B cell (primary cell): Measurements from ENCODE around the gene WDR5. TPM values are rescaled to one million over a fixed set of nuclear protein-coding genes. Genes with fewer than 3 reads are reported as not detected.

ENCODE experiments used
- ATAC-seq: fragments of 200-7000 bp; cut with Tn5 transposase; one replicate; pipeline ENCODE4 v1.10.0; 2021; ENCODE audit warnings: low read depth, mild to moderate bottlenecking, moderate number of reproducible peaks, moderate library complexity
- CTCF ChIA-PET: fragments of 350-600 bp; sonication (Branson Sonifier 250); formaldehyde crosslinking; loops from one replicate; lab custom pipeline; 2021; ENCODE audit warnings: antibody characterized with exemption, inconsistent platforms; lab: Charles Lee
- POLR2A ChIA-PET: fragments of 350-600 bp; sonication (Branson Sonifier 250); formaldehyde crosslinking; loops from one replicate; lab custom pipeline; 2021; ENCODE audit warnings: antibody characterized with exemption; lab: Charles Lee
- DNase-seq: peaks from one replicate; pipeline ENCODE4 v3.0.0; 2013
- H2AFZ ChIP-seq: 2 replicates; pipeline ENCODE4 v1.6.1; 2012; ENCODE audit warnings: mild to moderate bottlenecking, low read depth, low read length; ENCODE audit not compliant: insufficient read depth, poor library complexity, severe bottlenecking
- H3K27ac ChIP-seq, 2 donors: 1 replicate in 1 of 2; 2 replicates in 1 of 2; pipeline ENCODE4 v1.5.1; 2012 to 2013; ENCODE audit warnings: low read length in 2 of 2, mild to moderate bottlenecking in 2 of 2, moderate library complexity in 1 of 2
- H3K27me3 ChIP-seq, 4 experiments: fragments of 200-600 bp in 1 of 4; sonication (generic) in 1 of 4; replicated peaks in 1 of 4; 1 replicate in 2 of 4; 2 replicates in 2 of 4; pipeline versions ENCODE4 v1.6.1 to v1.7.0; 2013 to 2016; ENCODE audit warnings: low read length in 3 of 4, mild to moderate bottlenecking in 2 of 4, mixed read lengths in 1 of 4, moderate library complexity in 1 of 4; ENCODE audit not compliant: insufficient read depth in 4 of 4, control insufficient read depth in 3 of 4; ENCODE audit errors: control extremely low read depth in 1 of 4
- H3K36me3 ChIP-seq, 2 experiments: replicated peaks in 1 of 2; 1 replicate in 1 of 2; 2 replicates in 1 of 2; pipeline versions ENCODE4 v1.6.1 to v1.7.1; 2013; ENCODE audit warnings: low read length in 1 of 2; ENCODE audit not compliant: insufficient read depth in 2 of 2, control insufficient read depth in 1 of 2; ENCODE audit errors: control extremely low read depth in 1 of 2, extremely low read depth in 1 of 2
- H3K4me1 ChIP-seq, 2 donors: fragments of 200-600 bp in 1 of 2; sonication (generic) in 1 of 2; 1 replicate in 1 of 2; 2 replicates in 1 of 2; pipeline versions ENCODE4 v1.5.1 to v1.6.1; 2013 to 2017; ENCODE audit warnings: low read length in 2 of 2; ENCODE audit not compliant: control insufficient read depth in 2 of 2, insufficient read depth in 2 of 2
- H3K4me2 ChIP-seq: replicated peaks from 2 replicates; pipeline ENCODE3; 2012; ENCODE audit warnings: mild to moderate bottlenecking, low read depth, low read length; ENCODE audit not compliant: poor library complexity, severe bottlenecking
- H3K4me3 ChIP-seq, 5 experiments: fragments of 200-600 bp in 1 of 5; sonication (generic) in 1 of 5; 1 replicate in 3 of 5; 2 replicates in 2 of 5; pipeline versions ENCODE4 v1.5.1 to v1.7.0; 2011 to 2016; ENCODE audit warnings: low read length in 4 of 5, mild to moderate bottlenecking in 4 of 5, low read depth in 2 of 5, control low read depth in 1 of 5, moderate library complexity in 1 of 5; ENCODE audit not compliant: insufficient read depth in 1 of 5; ENCODE audit errors: control extremely low read depth in 1 of 5, extremely low read depth in 1 of 5
- H3K79me2 ChIP-seq: fragments of 200-600 bp; sonication (generic); one replicate; pipeline ENCODE4 v1.6.0; 2016; ENCODE audit warnings: low read length; ENCODE audit not compliant: control insufficient read depth, insufficient read depth
- H3K9ac ChIP-seq: fragments of 200-600 bp; sonication (generic); 2 replicates; pipeline ENCODE4 v1.6.1; 2017; ENCODE audit warnings: mild to moderate bottlenecking, low read length, moderate library complexity
- H3K9me3 ChIP-seq, 3 donors: one replicate each; pipeline versions ENCODE4 v1.6.1 to v1.7.1; 2013; ENCODE audit warnings: low read length in 2 of 3; ENCODE audit not compliant: control insufficient read depth in 2 of 3, insufficient read depth in 1 of 3; ENCODE audit errors: control extremely low read depth in 1 of 3
- H4K20me1 ChIP-seq: 2 replicates; pipeline ENCODE4 v1.6.0; 2012; ENCODE audit warnings: mild to moderate bottlenecking, low read length; ENCODE audit not compliant: insufficient read depth, control insufficient read depth, poor library complexity, severe bottlenecking
- H3K27ac Mint-ChIP-seq: one replicate; pipeline ENCODE4 v1.8.0; 2021; ENCODE audit warnings: mixed read lengths
- H3K27me3 Mint-ChIP-seq: one replicate; pipeline ENCODE4 v1.8.0; 2021; ENCODE audit warnings: mixed read lengths
- H3K4me1 Mint-ChIP-seq: one replicate; pipeline ENCODE4 v1.8.0; 2021; ENCODE audit warnings: mixed read lengths
- H3K4me3 Mint-ChIP-seq: one replicate; pipeline ENCODE4 v1.8.0; 2021; ENCODE audit warnings: mixed read lengths
- H3K9me3 Mint-ChIP-seq: one replicate; pipeline ENCODE4 v1.8.0; 2022; ENCODE audit warnings: mixed read lengths; ENCODE audit not compliant: insufficient read depth
- CTCF ChIP-seq: fragments of 200-600 bp; IDR thresholded peaks from one replicate; pipeline ENCODE4 v1.8.0; 2022; ENCODE audit warnings: antibody characterized with exemption, mild to moderate bottlenecking
- EZH2 ChIP-seq: IDR thresholded peaks from 2 replicates; pipeline ENCODE4 v1.6.1; 2012; ENCODE audit warnings: borderline replicate concordance, low read depth, mild to moderate bottlenecking, moderate library complexity, low read length; ENCODE audit not compliant: insufficient read depth, poor library complexity, severe bottlenecking
- WGBS: methylation state at CpG from one replicate; pipeline ENCODE4 v1.1.5; 2013; ENCODE audit warnings: missing lambda C conversion rate; ENCODE audit not compliant: insufficient coverage; 5-methylcytosine and 5-hydroxymethylcytosine counted together
- intact Hi-C: fragments of 100-400 bp; cut with micrococcal nuclease; formaldehyde crosslinking; loops from one replicate; pipeline ENCODE4 v1.10.0; 2022
- polyA plus RNA-seq: library from polyadenylated mRNA; depleted of rRNA; stranded (reverse); fragments of >200 nt; gene quantifications from 2 replicates; pipeline ENCODE4 v1.2.3, GENCODE V29; 2012
- total RNA-seq, 2 donors: library from RNA; stranded (reverse); fragments of 120-200 nt in 1 of 2; gene quantifications; 1 replicate in 1 of 2; 2 replicates in 1 of 2; pipeline versions ENCODE4 v1.2.3 to v1.2.4, GENCODE V29; 2013 to 2022

Gene WDR5
- total and polyA plus RNA-seq, 2 donors (not counting 1 experiment from before 2014, with no cell fraction given), result 18.0 to 23.8 TPM

GRCh38 chr9:134186471-134187109, 50.7 kb downstream of the WDR5 start:
- no peak overlapping the region for H3K4me2 ChIP-seq
- CTCF ChIA-PET, result interaction anchor here (0.7 to 1.0 kb wide), 2 partner anchors 12 to 16 kb away, joined by 3 to 4 read pairs; no protein-coding TSS in a partner anchor
- H3K27me3 ChIP-seq, result peaks cover 0 to 11% (median 0%) of the 10 kb centered on the region in 4 experiments
- POLR2A ChIA-PET, result no interaction called here
- H3K27ac ChIP-seq, result no peak overlapping the region
- 84% methylated on average over 16 of the region's 21 CpGs for WGBS
- H4K20me1 ChIP-seq, result no peaks in the 10 kb centered on the region
- Mint-ChIP-seq H3K9me3 (no peaks in the 10 kb centered on the region), H3K27me3 (peaks cover 10% of the 10 kb centered on the region), H3K4me1 (peaks cover 16% of the 10 kb centered on the region), H3K4me3 (no peak overlapping the region), H3K27ac (no peak overlapping the region)
- no peaks in the 10 kb centered on the region for H3K36me3 ChIP-seq
- TF ChIP-seq CTCF (no peak), EZH2 (no peak)
- intact Hi-C loops, result no loop called here
- no peak overlapping the region for H3K4me3 ChIP-seq
- H3K4me1 ChIP-seq, result peaks cover 10 to 16% of the 10 kb centered on the region in 2 donors
- H3K9me3 ChIP-seq, result no peaks in the 10 kb centered on the region
- no peak overlapping the region for H3K9ac ChIP-seq
- no peak overlapping the region for H2AFZ ChIP-seq
- DNase-seq (no peak), ATAC-seq (no peak)
- H3K79me2 ChIP-seq, result no peaks in the 10 kb centered on the region

GRCh38 chr9:134187110-134187531, 51.2 kb downstream of the WDR5 start:
- no peak overlapping the region for H3K4me2 ChIP-seq
- 85% methylated on average over 10 of the region's 12 CpGs for WGBS
- no peaks in the 10 kb centered on the region for H4K20me1 ChIP-seq
- H2AFZ ChIP-seq, result no peak overlapping the region
- DNase-seq (no peak), ATAC-seq (no peak)
- H3K27me3 ChIP-seq, result peaks cover 0 to 9% (median 0%) of the 10 kb centered on the region in 4 experiments
- intact Hi-C loops, result no loop called here
- TF ChIP-seq CTCF, result no peak
- TF ChIP-seq EZH2, result no peak
- no peak overlapping the region for H3K9ac ChIP-seq
- peaks cover 10 to 13% of the 10 kb centered on the region in 2 donors for H3K4me1 ChIP-seq
- peaks cover 14% of the 10 kb centered on the region for H3K4me1 Mint-ChIP-seq
- no peak overlapping the region for H3K4me3 ChIP-seq
- peaks cover 15% of the 10 kb centered on the region for H3K27me3 Mint-ChIP-seq
- no peak overlapping the region for H3K27ac ChIP-seq
- no peak overlapping the region for H3K27ac Mint-ChIP-seq
- H3K79me2 ChIP-seq, result no peaks in the 10 kb centered on the region
- H3K9me3 ChIP-seq, result no peaks in the 10 kb centered on the region
- no peaks in the 10 kb centered on the region for H3K9me3 Mint-ChIP-seq
- no peak overlapping the region for H3K4me3 Mint-ChIP-seq
- CTCF ChIA-PET, result no interaction called here
- H3K36me3 ChIP-seq, result no peaks in the 10 kb centered on the region
- POLR2A ChIA-PET, result no interaction called here
